H1 (cell line): ENCODE measurements around the gene ACTR1A. TPM values are rescaled to one million over a fixed set of nuclear protein-coding genes. Genes with fewer than 3 reads are reported as not detected.

ENCODE experiments used
- ATF3 ChIP-seq: IDR thresholded peaks from 2 replicates; pipeline ENCODE4 v1.6.1; 2011; ENCODE audit warnings: low read depth, mild to moderate bottlenecking, low read length; ENCODE audit not compliant: insufficient read depth
- CBX5 ChIP-seq: fragments of 300-800, 300-1000 bp; sonication (generic); IDR thresholded peaks from 2 replicates; pipeline ENCODE4 v1.7.1; 2016; ENCODE audit warnings: antibody characterized with exemption, low read length, low read depth
- CEBPB ChIP-seq: IDR thresholded peaks from 2 replicates; pipeline ENCODE4 v1.6.1; 2012; ENCODE audit warnings: low read depth, low read length
- CREB1 ChIP-seq: IDR thresholded peaks from 2 replicates; pipeline ENCODE4 v1.6.1; 2012; ENCODE audit warnings: inconsistent platforms
- CTCF ChIP-seq, 3 experiments: IDR thresholded peaks; 1 replicate in 2 of 3; 2 replicates in 1 of 3; pipeline versions ENCODE4 v1.5.1 to v1.6.1; 2011; ENCODE audit warnings: low read length in 3 of 3, mild to moderate bottlenecking in 3 of 3, inconsistent platforms in 2 of 3, low read depth in 1 of 3, moderate library complexity in 1 of 3; ENCODE audit not compliant: insufficient read depth in 1 of 3; ENCODE audit errors: control extremely low read depth in 1 of 3
- EGR1 ChIP-seq: IDR thresholded peaks from 2 replicates; pipeline ENCODE4 v1.6.1; 2011; ENCODE audit warnings: low read depth, low read length, borderline replicate concordance
- FOSL1 ChIP-seq: IDR thresholded peaks from 2 replicates; pipeline ENCODE4 v1.6.1; 2011; ENCODE audit warnings: mild to moderate bottlenecking, low read depth, low read length, moderate library complexity; ENCODE audit not compliant: insufficient read depth
- GABPA ChIP-seq: IDR thresholded peaks from 2 replicates; pipeline ENCODE4 v1.6.1; 2011; ENCODE audit warnings: mild to moderate bottlenecking, low read length, moderate library complexity, borderline replicate concordance; ENCODE audit not compliant: insufficient read depth
- NANOG ChIP-seq: IDR thresholded peaks from 2 replicates; pipeline ENCODE4 v1.6.1; 2011; ENCODE audit warnings: low read length, low read depth, mild to moderate bottlenecking, inconsistent platforms; ENCODE audit not compliant: insufficient read depth, poor library complexity, severe bottlenecking
- PHF8 ChIP-seq: fragments of 200-600 bp; sonication (generic); conservative IDR thresholded peaks from 2 replicates; pipeline ENCODE4 v1.7.1; 2012; ENCODE audit warnings: low read depth, mild to moderate bottlenecking, inconsistent platforms, low read length, moderate library complexity
- RBBP5 ChIP-seq: IDR thresholded peaks from 2 replicates; pipeline ENCODE4 v1.7.1; 2012; ENCODE audit warnings: low read depth, mild to moderate bottlenecking, inconsistent platforms, low read length, moderate library complexity, borderline replicate concordance
- RFX5 ChIP-seq: IDR thresholded peaks from 2 replicates; pipeline ENCODE4 v1.6.1; 2011; ENCODE audit warnings: low read depth, low read length, improper control_type of control experiment, borderline replicate concordance
- SAP30 ChIP-seq: fragments of 300-600 bp; sonication (generic); IDR thresholded peaks from 2 replicates; pipeline ENCODE4 v1.7.1; 2012; ENCODE audit warnings: low read length, moderate library complexity, mild to moderate bottlenecking, inconsistent platforms; ENCODE audit not compliant: insufficient read depth, insufficient replicate concordance
- SIN3A ChIP-seq, 2 experiments: IDR thresholded peaks in 1 of 2; conservative IDR thresholded peaks in 1 of 2; 2 replicates each; pipeline ENCODE4 v1.6.1; 2011 to 2012; ENCODE audit warnings: low read length in 2 of 2, improper control_type of control experiment in 1 of 2, low read depth in 1 of 2, mild to moderate bottlenecking in 1 of 2
- SIX5 ChIP-seq: IDR thresholded peaks from 2 replicates; pipeline ENCODE4 v1.6.1; 2011; ENCODE audit warnings: mild to moderate bottlenecking, low read depth, low read length
- SP4 ChIP-seq: IDR thresholded peaks from 2 replicates; pipeline ENCODE4 v1.6.1; 2012; ENCODE audit warnings: low read length, inconsistent platforms
- SRF ChIP-seq: IDR thresholded peaks from 2 replicates; pipeline ENCODE4 v1.6.1; 2011; ENCODE audit warnings: mild to moderate bottlenecking, low read depth, low read length, moderate library complexity
- TCF12 ChIP-seq: IDR thresholded peaks from 2 replicates; pipeline ENCODE4 v1.6.1; 2011; ENCODE audit warnings: low read depth, mild to moderate bottlenecking, low read length
- TEAD4 ChIP-seq: IDR thresholded peaks from 2 replicates; pipeline ENCODE4 v1.6.1; 2012; ENCODE audit warnings: low read depth, low read length, inconsistent platforms, mixed read lengths
- USF2 ChIP-seq: IDR thresholded peaks from 2 replicates; pipeline ENCODE4 v1.6.1; 2011; ENCODE audit warnings: low read length, improper control_type of control experiment
- polyA plus RNA-seq, 7 experiments: library from polyadenylated mRNA; depleted of rRNA in 3 of 7; stranded (reverse) in 5 of 7; unstranded in 2 of 7; fragments of >200 nt in 5 of 7; fragments of 200-250 nt in 2 of 7; gene quantifications; 1 replicate in 5 of 7; 2 replicates in 1 of 7; 4 replicates in 1 of 7; pipeline versions ENCODE4 v1.2.1 to v1.2.3, GENCODE V29; 2011 to 2013; ENCODE audit warnings: missing spikeins in 2 of 7, mixed read lengths in 2 of 7
- total RNA-seq: library from RNA; stranded (reverse); fragmentation: NEBNext Ultra II Directional; extraction: Animal tissue kit (Norgen Biotek cat#: 25700); gene quantifications from 2 replicates; pipeline ENCODE4 v1.2.1, GENCODE V29; 2021

Gene ACTR1A
- total and polyA plus RNA-seq, 2 of the 8 experiments (the other 6 are each of a cell fraction or from before 2014, with no cell fraction given) = 78.6 to 86.3 TPM

GRCh38 chr10:102450374-102451104 lies 52.0 kb downstream of the ACTR1A start (continued):
- TF ChIP-seq SIX5 (no peak), SIN3A (conservative IDR thresholded peaks at IDR 0.05 in 1 of 2, IDR thresholded peaks at IDR 0.05 in 1 of 2; ENCODE audit: low read depth in 1 of 2, low read length in 2 of 2) (peak in 1 of 2 experiments; percentile 66; a peak in 1 of 4 replicates), PHF8 (peak; percentile 2; the same call in 1 of the 2 replicates), GABPA (0 out of 2 replicates have a peak, but pooled peaks have one; percentile 13), RBBP5 (peak; percentile 85), SP4 (no peak), ATF3 (no peak), CTCF (IDR thresholded peaks at IDR 0.05; ENCODE audit: control extremely low read depth in 1 of 3, insufficient read depth in 1 of 3, low read depth in 1 of 3, low read length in 3 of 3) (no peak), TEAD4 (no peak), CREB1 (peak; percentile 45; the same call in 1 of the 2 replicates), USF2 (no peak), TCF12 (no peak), EGR1 (no peak), CBX5 (no peak), NANOG (no peak), SRF (no peak), CEBPB (no peak), FOSL1 (0 out of 2 replicates have a peak, but pooled peaks have one; percentile 4), SAP30 (no peak), RFX5 (no peak)
